ENCODE measurements around the gene MANF. TPM values are rescaled to one million over a fixed set of nuclear protein-coding genes. Genes with fewer than 3 reads are reported as not detected.

MANF gene
- total RNA-seq = 115 and 133 TPM in 2 replicates

- no peak for TF ChIP-seq CTCF (IDR thresholded peaks at IDR 0.05; ENCODE audit: insufficient read depth, low read length, poor library complexity, severe bottlenecking)
- H3K27me3 ChIP-seq (ENCODE audit: control insufficient read depth, insufficient read depth, low read length) = no peaks in the 10 kb centered on the region
- H3K36me3 ChIP-seq (ENCODE audit: control insufficient read depth, insufficient read depth, low read length) = peaks cover 5% of the 10 kb centered on the region
- peak; percentile 89 for DNase-seq (ENCODE audit: low read depth)
- peak within 1 kb of the TSS; percentile 86 for H3K4me3 ChIP-seq (ENCODE audit: low read depth, low read length)
These were observed at the start of gene MANF for GRCh38 chr3:51384726-51385473. Gene MANF (plus strand): TSS chr3:51385291. CDS start chr3:51385343, 52 bp downstream.

GRCh38 chr3:51336261-51336660 lies 48.8 kb upstream of the MANF start:
- no peak for DNase-seq (ENCODE audit: low read depth)
- Histone ChIP-seq H3K36me3 (ENCODE audit: control insufficient read depth, insufficient read depth, low read length) (no peaks in the 10 kb centered on the region), H3K27me3 (ENCODE audit: control insufficient read depth, insufficient read depth, low read length) (no peaks in the 10 kb centered on the region), H3K4me3 (ENCODE audit: low read depth, low read length) (no peak overlapping the region)
- no peak for TF ChIP-seq CTCF (IDR thresholded peaks at IDR 0.05; ENCODE audit: insufficient read depth, low read length, poor library complexity, severe bottlenecking)

- Histone ChIP-seq H3K36me3 (ENCODE audit: control insufficient read depth, insufficient read depth, low read length) (no peaks in the 10 kb centered on the region), H3K27me3 (ENCODE audit: control insufficient read depth, insufficient read depth, low read length) (no peaks in the 10 kb centered on the region), H3K4me3 (ENCODE audit: low read depth, low read length) (no peak overlapping the region)
- TF ChIP-seq CTCF (IDR thresholded peaks at IDR 0.05; ENCODE audit: insufficient read depth, low read length, poor library complexity, severe bottlenecking) = no peak
- DNase-seq (ENCODE audit: low read depth) = no peak
These were observed 47.4 kb upstream of the MANF start for GRCh38 chr3:51337666-51338065.

- no peak for DNase-seq (ENCODE audit: low read depth)
- no peaks in the 10 kb centered on the region for H3K27me3 ChIP-seq (ENCODE audit: control insufficient read depth, insufficient read depth, low read length)
- TF ChIP-seq CTCF (IDR thresholded peaks at IDR 0.05; ENCODE audit: insufficient read depth, low read length, poor library complexity, severe bottlenecking) = no peak
- H3K4me3 ChIP-seq (ENCODE audit: low read depth, low read length) = no peak overlapping the region
- H3K36me3 ChIP-seq (ENCODE audit: control insufficient read depth, insufficient read depth, low read length) = no peaks in the 10 kb centered on the region
These were observed 46.5 kb upstream of the MANF start for GRCh38 chr3:51338632-51339031.

- no peak overlapping the region for H3K4me3 ChIP-seq (ENCODE audit: low read depth, low read length)
- no peaks in the 10 kb centered on the region for H3K36me3 ChIP-seq (ENCODE audit: control insufficient read depth, insufficient read depth, low read length)
- DNase-seq (ENCODE audit: low read depth) = peak; percentile 79
- H3K27me3 ChIP-seq (ENCODE audit: control insufficient read depth, insufficient read depth, low read length) = no peaks in the 10 kb centered on the region
- no peak for TF ChIP-seq CTCF (IDR thresholded peaks at IDR 0.05; ENCODE audit: insufficient read depth, low read length, poor library complexity, severe bottlenecking)
These were observed 44.9 kb upstream of the MANF start for GRCh38 chr3:51340013-51340829.

All from kidney epithelial cell (primary cell).